HG02840 (cell line): ENCODE results near the gene CA10.

ENCODE experiments used
- ATAC-seq: cut with Tn5 transposase; IDR thresholded peaks from one replicate; pipeline ENCODE4 v1.9.1; 2021; ENCODE audit warnings: mild to moderate bottlenecking, moderate library complexity, moderate number of reproducible peaks; ENCODE audit not compliant: unreplicated experiment, low FRiP score

Gene CA10

DNA sequence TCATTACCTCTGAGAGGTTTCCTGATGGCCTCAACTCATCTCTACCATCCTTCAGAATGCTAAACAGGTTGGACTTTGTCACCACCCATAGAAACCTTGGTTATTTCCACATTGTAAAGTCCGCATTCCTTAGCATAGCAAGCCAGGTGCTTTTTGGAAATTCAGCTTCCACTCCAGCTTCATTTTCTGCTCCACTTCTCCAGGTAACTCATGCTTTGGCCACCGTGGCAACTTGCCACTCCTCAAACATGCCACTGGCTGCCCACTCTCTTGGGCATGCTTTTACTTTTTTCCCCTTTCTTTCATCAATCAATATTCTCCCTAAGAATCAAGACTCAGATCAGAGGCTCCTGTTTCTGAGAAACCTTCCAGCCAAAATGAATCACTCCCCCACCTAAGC lies 203.3 kb downstream of the CA10 start:
- no peak for ATAC-seq

DNA sequence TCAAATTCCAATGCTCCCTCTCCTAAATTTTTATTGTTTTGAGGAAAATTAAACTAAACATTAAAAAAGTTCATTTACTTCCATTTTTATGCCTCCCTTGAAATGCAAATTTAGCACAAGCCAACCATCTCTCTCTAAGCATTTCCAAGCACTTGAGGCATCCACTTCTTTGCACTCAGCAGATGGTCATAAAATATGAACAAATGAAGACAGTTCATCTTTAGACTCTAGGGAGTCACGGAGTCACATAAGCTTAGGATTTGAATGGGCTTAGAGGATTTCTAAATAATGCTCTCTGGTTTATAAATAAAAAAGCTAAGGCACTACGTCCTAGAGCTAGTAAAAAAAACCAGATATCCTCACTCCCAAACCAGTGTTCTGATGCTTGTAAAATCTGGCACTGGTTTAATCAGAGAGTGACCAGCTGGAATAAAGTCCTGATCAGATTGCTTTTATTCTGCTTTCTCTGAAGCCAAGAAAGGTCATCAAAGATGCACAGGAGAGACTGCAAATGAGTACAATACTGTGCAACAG lies 204.2 kb downstream of the CA10 start:
- ATAC-seq, result no peak

DNA sequence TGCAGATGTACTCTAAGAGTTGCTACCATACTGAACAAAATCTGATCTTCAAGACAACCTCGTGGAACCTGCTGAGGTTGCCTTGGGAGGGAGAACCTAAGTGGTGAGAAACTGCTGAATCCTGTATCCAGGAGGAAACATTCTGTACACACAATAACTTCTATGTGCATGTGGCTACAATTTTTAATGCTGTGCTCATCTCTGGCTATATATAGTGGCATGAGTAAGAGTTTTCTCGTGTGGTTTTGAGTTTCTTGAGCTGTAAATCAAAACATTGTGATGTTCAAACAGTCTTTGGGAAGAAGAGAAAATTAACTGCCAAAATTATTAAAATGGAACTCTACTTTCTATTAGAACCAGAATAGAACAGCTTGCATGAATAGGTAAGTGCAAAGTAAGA lies 206.8 kb downstream of the CA10 start:
- ATAC-seq, result no peak

DNA sequence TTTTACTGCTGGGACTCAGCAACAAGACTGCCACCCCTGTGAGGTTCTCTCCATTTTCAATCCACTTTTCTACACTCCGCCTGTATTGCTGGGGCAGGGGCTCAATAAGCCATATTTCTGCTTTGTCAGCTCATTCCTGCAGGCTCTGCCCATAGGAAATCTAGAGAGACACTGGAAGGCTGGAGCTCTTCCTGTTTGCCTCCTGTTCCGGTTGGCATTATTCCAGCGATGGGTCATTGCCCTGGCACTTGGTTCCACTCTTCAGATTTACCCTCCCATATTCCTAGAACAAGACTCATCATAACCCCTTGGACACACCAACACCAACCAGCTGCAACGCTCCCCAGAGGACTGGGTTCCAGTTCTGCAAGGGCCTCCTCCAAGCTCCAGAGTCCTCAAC lies 210.4 kb downstream of the CA10 start:
- no peak for ATAC-seq

DNA sequence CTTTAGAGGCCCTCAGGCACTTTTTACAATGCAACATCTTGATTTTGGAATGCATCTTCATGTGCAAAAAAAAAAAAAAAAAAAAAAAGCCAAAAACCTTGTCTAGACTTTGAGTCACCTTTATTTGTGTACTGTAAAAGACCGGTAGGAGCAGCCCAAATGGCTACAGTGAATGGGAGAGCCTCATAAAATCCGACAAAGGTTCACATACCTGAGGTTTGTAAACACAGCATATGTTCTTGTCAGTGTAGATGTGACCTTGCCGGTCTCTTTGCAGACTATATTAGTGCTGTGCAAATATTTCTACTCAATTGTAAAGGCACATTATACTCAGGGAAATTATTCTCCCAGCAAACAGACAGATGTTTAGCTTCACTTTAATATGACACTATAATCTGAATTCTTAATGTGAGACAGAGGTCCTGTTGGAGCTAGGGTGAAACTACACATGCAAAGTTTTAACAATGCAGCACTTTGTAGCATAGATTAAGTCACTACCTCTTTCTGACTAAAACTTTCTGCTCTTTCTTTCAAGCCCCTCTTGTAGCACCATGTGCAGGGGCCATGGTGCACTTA lies 211.3 kb downstream of the CA10 start:
- ATAC-seq, result no peak

DNA sequence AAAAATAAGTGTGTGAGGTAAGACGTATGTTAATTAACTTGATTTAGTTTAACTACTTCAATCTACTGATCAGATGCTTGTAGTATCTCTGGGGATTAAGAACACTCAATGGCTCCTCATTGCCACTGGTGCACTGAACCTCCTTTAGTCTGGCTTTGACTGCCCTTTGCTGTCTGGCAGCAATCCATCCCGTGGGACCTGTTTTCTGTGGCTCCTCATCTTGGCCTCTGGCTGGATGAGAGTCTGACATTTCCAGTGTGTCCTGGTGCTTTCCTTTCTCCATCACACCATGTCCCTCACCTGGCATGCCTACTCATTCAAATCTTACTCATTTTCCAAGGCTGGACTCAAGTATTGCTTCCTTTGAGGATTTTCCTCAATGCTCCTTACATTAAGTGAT lies 212.2 kb downstream of the CA10 start:
- no peak for ATAC-seq

DNA sequence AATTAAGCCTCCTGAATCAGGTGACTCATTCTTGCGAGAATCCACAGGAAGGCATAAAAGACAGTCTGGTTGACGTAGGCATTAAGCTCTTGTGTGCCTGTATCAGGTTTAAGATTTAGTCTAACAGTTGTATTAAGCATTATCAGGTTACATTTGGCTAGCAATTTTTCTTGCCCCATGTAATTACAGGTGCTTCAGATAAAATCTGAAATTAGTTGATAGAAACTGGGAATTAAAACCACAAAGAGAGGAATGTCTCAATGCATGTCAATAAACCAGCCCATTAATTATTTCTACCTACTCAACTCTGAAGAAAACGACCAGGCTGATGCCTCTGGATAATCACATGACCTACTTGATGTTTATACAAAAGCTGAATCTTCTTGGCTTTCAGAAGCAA lies 217.2 kb downstream of the CA10 start:
- no peak for ATAC-seq

DNA sequence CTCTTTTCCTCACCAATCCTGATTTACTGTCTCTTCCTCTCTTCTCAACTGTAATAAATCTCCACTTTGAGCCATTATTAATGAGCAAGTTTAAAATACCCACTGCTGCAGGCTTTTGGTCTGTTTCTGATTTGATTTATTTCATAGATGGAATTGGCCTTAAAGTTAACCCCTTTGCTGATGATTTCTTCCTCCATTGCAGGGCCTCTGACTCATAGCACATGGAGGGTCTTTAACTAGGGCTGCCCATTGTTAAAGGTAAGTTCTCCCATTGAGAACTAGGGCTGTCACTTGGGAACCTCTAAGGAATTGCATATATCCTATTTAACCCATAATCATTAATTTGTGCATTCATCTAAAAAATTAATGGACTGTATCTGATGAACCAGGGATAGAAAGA lies 221.2 kb downstream of the CA10 start:
- no peak for ATAC-seq

DNA sequence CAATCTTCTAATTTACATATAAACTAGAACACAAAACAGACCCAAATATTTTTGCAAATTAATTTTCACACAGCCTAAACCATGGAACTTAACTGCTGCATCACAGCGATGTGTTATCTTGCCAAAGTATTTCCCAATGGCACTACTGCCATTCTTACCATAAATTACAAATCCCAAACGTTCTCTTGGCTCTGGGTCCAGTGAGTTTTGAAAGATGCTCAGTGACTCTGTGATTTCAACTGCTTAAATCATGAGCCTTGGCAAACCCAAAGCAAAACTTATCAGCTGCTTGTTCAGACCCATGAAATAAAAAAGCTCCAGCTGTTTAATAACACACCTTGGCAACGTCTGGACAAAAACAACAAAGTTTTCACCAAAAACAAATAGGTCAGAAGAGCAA lies 223.0 kb downstream of the CA10 start:
- no peak for ATAC-seq

DNA sequence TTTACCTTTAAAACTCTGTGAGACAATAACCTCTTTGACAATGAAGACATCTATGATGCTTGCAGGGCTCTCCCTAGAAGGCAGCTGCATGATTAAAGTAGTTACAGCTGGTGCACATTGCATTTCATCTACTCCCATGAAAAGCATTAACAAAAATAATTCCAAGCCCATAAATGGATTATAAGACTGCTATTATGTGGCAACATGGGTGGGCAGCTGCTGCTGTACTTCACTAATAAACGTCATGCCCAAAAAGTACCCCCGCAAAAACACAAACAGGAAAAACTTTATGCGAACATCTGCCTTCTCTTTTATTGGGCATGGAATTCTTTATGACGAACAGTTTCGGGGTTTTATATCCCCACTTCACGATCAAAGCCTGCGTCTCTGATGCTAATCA lies 224.9 kb downstream of the CA10 start:
- no peak for ATAC-seq

DNA sequence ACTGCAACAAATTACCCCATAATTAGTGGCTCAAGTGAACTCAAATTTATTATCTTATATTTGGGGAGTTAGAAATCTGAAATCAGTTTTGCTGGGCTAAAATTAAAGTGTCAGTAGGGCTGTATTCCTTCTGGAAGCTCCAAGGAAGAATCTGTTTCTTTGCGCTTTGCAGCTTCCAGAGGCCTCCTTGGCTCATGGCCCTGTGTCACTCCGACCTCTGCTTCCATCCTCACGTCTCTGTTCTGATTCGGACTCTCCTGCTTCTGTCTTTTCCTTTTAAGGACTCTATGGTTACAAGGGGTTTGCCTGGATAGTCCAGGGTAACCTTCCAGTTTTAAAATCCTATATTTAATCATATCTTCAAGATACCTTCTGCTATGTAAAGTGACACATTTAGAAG lies 232.1 kb downstream of the CA10 start:
- ATAC-seq, result no peak

DNA sequence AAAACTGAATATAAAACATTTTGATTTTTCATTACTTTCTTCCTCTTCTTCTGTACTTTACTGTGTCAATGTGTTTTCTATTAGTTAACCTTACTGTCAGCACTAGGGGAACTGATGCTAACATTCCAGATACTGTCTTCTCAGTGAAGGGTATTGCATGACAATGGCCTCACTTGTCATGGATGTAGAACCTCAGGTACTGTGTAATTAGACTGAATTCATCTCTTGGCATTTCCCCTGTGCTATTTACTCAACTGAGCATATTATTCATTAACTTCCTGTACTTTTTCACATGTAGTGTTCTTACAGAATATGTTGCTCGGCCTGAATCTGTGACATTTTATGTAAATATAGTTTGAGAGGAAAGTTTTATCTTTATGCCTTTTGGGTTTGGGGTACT lies 237.0 kb downstream of the CA10 start:
- no peak for ATAC-seq

DNA sequence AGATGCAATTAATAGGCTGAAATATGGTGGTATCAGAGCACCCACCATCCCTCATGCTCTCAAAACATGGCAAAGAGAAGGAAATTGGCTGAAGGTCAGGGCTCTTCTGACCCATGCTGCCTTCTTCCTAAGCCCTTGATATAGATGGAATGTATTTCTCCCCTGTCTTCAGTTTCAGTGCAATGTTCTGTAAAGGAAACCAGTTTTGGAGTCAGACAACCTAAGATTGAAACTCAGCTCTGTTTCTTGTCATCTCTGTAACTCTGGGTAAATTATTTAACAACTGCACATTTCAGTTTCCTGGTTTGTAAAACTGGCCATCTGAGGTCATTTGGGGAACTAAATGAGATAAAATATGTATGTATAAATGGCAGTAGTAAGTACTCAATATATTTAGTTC lies 243.9 kb downstream of the CA10 start:
- no peak for ATAC-seq

DNA sequence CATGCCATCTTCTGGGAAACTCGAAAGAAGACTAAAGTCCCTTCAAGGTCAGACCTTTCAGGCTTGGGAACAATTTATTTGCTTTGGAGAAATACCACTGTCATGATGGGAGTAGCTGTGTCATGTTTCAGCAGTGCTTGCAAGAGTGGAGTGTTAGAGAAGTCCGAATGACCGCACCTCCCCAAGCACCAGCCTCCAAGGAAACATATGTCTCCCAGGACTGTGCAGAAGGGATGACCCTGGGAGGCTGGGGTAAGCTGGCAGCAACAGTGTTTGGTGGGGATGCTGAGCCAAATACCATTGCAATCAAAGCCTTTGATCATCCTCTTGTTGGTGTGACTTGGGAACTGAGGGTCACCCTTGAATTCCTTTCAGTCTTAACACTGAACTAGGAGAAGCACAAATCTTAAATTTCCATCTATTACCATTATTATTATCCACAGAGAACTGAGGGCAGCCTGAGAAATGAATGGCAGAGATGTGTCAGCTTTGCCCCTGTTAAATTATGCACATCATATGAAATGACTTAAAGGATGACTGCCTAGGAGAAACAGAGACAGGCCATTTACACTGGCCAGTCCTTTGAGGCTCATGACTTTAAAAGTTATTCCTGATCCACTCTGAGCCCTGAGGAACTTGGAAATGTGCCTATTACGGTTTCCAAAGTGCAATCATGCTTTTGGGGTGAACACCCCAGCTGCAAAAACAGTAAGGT lies 244.9 kb downstream of the CA10 start:
- ATAC-seq, result no peak

DNA sequence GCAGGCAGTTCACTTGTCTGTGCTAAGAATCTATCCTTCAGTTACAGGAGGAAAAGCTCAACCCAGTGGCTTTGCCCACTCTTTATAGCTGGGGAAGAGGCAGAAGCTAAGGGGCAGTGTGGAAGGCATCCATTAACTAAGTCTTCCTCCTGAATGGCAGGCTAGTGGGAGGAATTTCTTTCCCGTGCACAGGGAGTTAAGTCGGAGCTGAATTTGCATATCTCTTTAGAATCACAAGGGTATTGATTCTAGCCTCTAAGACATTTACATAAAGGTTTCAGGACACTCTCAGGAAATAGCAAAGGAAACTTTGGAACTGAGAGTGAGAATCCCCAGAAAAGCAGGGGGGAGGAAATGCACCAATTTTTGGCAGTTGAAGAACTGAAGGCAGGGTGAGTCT lies 245.6 kb downstream of the CA10 start:
- ATAC-seq, result no peak

DNA sequence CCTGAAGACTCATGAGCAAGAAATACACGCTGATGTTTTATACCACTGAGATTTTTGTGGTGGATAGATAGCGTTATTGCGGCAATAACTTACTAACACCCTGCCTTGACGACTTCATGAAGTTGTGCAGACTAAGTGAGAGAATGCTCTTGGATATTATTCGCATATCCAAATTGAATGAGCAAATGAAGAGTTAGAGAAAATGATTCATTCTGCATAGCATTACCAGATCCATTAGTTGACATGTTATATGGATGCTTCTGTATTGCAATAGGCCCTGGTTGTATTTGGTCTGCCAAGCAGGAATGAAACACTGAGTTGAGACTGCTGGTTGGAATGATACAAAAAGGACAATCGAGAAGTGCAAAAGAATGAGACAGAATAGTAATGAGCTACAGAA lies 247.3 kb downstream of the CA10 start:
- no peak for ATAC-seq

DNA sequence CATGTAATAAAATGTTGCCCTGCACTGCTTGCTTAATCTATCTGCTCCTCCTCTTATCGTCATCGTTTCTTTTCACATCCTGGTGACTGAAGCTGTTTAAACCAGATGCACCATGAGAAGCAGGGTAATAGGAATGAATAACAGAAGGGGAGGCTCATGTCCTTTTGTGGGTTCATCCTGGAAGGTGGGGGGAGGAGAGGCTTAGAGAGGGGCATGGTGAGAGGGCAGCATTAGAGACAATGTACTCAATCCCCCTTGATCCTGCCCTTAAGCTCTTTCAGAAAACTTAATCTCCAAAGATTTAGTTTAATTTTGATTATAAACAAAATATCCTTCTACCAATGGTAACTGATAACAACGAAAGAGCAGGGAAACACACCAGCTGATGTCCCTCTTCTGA lies 248.5 kb downstream of the CA10 start:
- ATAC-seq, result no peak

DNA sequence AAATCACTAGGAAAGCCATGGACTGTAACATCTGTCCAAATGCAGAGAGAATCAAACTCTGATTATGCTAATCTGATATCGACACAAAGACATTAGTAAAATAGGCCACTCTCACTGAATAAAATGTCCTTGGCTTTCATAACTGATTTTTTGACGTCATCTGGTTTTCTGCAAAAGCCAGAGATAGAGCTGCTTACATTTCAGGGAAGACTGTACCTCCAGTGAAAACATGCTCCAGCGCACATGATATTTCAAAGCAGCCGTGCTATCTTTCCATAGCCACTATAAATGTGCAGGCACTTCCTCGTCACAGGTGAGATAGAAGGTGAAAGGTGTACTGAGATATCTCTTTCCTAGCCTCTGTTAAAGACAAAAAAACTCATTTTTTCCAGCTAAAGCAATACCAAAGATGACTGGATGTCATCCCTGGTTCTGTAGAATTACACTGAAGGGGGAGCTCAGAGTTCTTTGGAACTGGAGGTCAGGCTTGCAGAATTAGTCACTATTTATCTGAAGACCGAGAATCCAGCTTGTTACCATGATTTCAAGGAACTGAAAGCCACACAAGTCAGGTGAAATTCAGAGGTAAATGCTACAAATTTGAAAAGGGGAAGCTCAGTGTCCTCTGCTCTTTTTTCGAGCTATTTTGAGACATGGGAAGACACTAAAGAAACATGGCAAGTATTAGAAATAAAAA lies 249.5 kb downstream of the CA10 start:
- no peak for ATAC-seq

DNA sequence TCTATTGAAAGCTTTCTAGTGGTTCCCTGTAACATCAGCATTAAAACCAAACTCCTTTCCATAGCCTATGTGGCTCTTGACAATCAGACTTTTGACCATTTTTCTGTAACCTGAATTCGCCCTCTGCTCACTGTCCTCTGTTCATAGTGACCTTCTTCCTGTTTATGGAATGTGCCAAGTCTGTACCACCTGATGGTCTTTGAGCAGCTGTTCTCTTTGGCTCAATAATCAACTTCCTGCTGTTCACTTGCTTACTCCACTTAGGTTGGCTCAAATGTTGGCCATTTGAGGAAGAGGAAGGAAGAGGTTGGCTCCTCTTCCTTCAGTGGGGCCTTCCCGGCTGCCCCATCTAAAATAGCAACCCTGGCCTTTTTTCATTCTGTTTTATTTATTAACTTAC lies 251.5 kb downstream of the CA10 start:
- no peak for ATAC-seq

DNA sequence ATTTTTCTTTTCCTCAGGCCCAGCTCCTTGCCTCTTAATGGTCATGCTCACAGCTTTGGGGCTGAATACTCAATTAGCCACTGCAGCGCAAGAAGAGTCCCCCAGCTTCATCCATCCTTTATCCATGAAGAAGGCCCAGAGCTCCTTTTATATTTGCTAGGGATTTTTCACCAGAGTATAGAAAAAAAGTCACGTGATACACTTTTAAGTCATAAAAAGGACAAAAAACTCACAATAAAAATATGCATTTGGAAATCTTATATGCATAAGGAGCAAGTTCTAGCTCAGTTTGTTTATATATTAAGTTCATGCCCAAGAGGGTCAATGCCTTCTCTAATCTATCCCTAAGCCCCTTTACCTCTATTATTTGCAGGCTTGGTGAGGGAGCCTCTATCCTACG lies 254.1 kb downstream of the CA10 start:
- no peak for ATAC-seq

DNA sequence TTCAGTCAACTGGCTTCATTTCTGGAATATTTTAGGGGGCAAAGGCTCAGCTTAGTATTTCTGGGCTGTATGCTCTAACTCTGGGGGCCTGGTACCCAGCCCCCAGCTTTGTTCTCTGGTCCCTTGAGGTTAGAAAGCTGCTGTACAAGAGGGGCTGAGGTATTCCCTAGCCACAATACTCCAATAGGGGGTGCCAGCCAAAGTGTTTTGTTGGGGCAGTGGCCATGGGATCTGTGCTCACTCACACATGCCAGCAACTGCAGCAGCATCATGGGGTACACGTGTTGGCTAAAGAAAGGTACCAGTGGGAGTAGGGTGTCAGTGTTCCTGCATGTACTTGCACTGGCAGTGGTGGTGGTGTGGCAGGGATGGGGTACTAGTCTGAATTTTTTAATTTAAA lies 257.3 kb downstream of the CA10 start:
- no peak for ATAC-seq

DNA sequence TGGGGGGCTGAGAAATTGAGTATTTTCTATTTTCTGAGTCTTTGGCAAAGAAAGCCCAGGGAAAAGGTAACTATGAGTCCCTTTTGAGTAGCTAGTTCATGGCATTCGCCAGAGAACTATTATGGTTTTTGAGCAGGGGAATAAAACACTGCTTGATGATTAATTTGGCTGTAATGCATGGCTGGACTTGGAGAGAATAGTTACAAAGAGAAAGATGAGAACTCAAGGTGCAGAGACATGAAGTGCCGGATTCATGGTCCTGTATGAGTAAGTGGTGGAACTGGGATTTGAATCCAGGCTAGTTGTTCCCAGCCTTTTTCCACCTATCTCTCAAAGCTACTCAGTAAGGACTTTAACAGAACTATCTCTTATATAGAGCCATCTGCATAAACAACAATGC lies 266.6 kb downstream of the CA10 start:
- no peak for ATAC-seq
